B cell (primary cell): Measurements from ENCODE around the gene TRPM8.

Experiments used
- EZH2 ChIP-seq: IDR thresholded peaks from 2 replicates; pipeline ENCODE4 v1.6.1; 2012; ENCODE audit warnings: borderline replicate concordance, low read depth, mild to moderate bottlenecking, moderate library complexity, low read length; ENCODE audit not compliant: insufficient read depth, poor library complexity, severe bottlenecking
- TF ChIP-seq, protein P1 (sequence below): fragments of 200-600 bp; IDR thresholded peaks from one replicate; pipeline ENCODE4 v1.8.0; 2022; ENCODE audit warnings: antibody characterized with exemption, mild to moderate bottlenecking

DNA sequence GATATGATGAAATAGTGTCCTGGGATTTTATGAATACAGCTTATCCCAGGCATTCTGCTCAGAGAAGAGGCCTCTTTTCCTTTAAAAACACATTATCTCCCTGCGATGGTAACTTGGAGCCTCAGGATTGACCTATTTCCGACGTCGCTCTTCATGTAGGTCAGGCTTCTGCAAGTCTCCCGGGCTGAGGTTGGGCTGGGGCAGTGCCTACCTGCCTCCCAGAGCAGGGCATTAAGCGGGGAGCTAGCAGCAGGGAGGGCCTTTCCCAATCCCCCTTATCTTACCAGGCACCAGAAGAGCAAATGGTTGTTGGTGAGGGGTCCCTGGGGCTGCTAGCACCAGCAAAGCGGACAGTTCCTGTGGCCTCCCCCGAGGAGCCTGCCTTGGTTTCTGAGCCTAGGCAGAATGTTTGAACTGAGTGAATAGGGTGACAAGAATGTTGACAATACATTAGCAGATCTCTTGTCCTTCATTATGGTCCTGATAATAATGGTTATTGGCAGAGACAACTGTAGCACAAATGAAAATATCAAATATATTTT is 60.2 kb downstream of the TRPM8 start:
- TF ChIP-seq, protein P1, sequence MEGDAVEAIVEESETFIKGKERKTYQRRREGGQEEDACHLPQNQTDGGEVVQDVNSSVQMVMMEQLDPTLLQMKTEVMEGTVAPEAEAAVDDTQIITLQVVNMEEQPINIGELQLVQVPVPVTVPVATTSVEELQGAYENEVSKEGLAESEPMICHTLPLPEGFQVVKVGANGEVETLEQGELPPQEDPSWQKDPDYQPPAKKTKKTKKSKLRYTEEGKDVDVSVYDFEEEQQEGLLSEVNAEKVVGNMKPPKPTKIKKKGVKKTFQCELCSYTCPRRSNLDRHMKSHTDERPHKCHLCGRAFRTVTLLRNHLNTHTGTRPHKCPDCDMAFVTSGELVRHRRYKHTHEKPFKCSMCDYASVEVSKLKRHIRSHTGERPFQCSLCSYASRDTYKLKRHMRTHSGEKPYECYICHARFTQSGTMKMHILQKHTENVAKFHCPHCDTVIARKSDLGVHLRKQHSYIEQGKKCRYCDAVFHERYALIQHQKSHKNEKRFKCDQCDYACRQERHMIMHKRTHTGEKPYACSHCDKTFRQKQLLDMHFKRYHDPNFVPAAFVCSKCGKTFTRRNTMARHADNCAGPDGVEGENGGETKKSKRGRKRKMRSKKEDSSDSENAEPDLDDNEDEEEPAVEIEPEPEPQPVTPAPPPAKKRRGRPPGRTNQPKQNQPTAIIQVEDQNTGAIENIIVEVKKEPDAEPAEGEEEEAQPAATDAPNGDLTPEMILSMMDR = no peak
- TF ChIP-seq EZH2 = no peak
